Fibroblast of skin of right biceps (primary cell): ENCODE results near the gene LUZP4.
"Not testable (repeated sequence)": the region's sequence is repeated elsewhere in the genome, so short reads cannot be mapped to it uniquely, and the experiment has no call there.

Source experiments
- DNase-seq: peaks from one replicate; pipeline ENCODE4 v3.0.0-alpha.2; 2013

The LUZP4 gene

GRCh38 chrX:115289465-115289864 is at the start of gene LUZP4:
Gene LUZP4, plus strand, starts transcription at chrX:115289715. Its CDS starts 45 bp downstream, at chrX:115289760.
- no peak for DNase-seq

- DNase-seq = no peak
Measured at GRCh38 chrX:115251458-115252233, 37.9 kb upstream of the LUZP4 start.

GRCh38 chrX:115255003-115255402 is 34.5 kb upstream of the LUZP4 start:
- DNase-seq = no peak

GRCh38 chrX:115257711-115258110 is 31.8 kb upstream of the LUZP4 start:
- DNase-seq = no peak

- DNase-seq = peak; percentile 34
Measured at GRCh38 chrX:115259238-115259875, 30.2 kb upstream of the LUZP4 start.

- DNase-seq = peak; percentile 20
Measured at GRCh38 chrX:115260330-115260729, 29.2 kb upstream of the LUZP4 start.

- no peak for DNase-seq
Measured at GRCh38 chrX:115261148-115261547, 28.4 kb upstream of the LUZP4 start.

- DNase-seq = no peak
Measured at GRCh38 chrX:115264009-115264408, 25.5 kb upstream of the LUZP4 start.

GRCh38 chrX:115266300-115266699 is 23.2 kb upstream of the LUZP4 start:
- DNase-seq = no peak

- DNase-seq = no peak
Measured at GRCh38 chrX:115268421-115268820, 21.1 kb upstream of the LUZP4 start.

- DNase-seq = no peak
Measured at GRCh38 chrX:115269051-115269683, 20.3 kb upstream of the LUZP4 start.

GRCh38 chrX:115284877-115285276 is 4.6 kb upstream of the LUZP4 start:
- no peak for DNase-seq

GRCh38 chrX:115297189-115297588 is 7.7 kb downstream of the LUZP4 start:
- DNase-seq = no peak

GRCh38 chrX:115311139-115311538 is 21.6 kb downstream of the LUZP4 start:
- no peak for DNase-seq

- no peak for DNase-seq
Measured at GRCh38 chrX:115311601-115312001, 22.1 kb downstream of the LUZP4 start.

GRCh38 chrX:115318139-115318538 is 28.6 kb downstream of the LUZP4 start:
- DNase-seq = no peak

GRCh38 chrX:115322375-115322774 is 32.9 kb downstream of the LUZP4 start:
- DNase-seq = no peak

- DNase-seq = peak; percentile 35
Measured at GRCh38 chrX:115324194-115324593, 34.7 kb downstream of the LUZP4 start.

GRCh38 chrX:115329282-115329681 is 39.8 kb downstream of the LUZP4 start:
- DNase-seq = not testable (repeated sequence)

- DNase-seq = peak; percentile 63
Measured at GRCh38 chrX:115330498-115331168, 41.1 kb downstream of the LUZP4 start.

GRCh38 chrX:115332832-115333231 is 43.3 kb downstream of the LUZP4 start:
- no peak for DNase-seq

- no peak for DNase-seq
Measured at GRCh38 chrX:115333446-115333845, 43.9 kb downstream of the LUZP4 start.

GRCh38 chrX:115337491-115338144 is 48.1 kb downstream of the LUZP4 start:
- DNase-seq = peak; percentile 85
